ENCODE data around the gene IFT27.
"Not testable (repeated sequence)": the region's sequence is repeated elsewhere in the genome, so short reads cannot be mapped to it uniquely, and the experiment has no call there.

The IFT27 gene

DNA sequence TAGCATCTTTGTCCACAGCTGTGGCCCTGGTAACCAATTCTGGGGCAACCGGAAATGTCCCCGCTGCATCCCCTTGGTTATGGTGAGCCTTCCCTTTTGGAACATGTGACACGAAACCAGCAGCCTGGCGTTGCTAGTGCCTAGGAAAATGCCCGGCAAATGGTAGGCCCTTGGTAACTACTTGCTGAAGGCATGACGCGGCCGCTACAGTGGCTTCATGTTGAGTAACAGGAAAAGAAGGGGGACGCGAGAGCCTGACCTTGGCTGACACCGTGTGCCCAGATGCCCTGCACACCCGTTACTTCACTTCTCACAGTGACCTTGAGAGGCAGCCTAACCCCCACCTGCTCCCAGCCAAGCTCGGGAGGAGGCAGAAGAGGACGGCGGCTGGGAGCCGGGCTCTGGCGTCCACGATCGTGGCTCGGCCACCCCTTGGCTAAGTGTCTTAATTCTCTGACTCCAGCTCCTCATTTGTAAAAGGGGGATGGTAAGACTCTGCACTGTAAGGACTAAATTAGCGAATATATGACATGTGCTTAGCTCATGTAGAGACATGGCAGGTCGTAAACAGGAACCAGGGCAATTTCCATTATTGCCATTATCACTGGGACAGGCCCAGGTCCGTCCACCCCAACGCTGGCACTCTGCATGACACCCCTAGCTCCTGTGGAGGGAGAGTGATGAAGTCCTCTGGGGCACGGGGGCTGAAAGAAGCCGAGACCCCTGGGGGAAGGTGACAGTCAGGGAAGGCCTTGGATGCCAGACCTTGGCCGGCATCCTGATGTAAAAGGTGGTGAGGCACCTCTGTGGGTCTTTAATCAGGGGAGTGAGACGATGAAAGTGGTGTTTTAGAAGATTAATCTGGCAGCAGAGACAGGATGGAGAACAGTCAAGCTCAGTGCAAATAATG lies 18.9 kb downstream of the IFT27 start:
- no peak overlapping the region for H3K4me3 ChIP-seq (ENCODE audit: low read length)
- no peak for DNase-seq (ENCODE audit: low read depth)
- TF ChIP-seq, protein P1, sequence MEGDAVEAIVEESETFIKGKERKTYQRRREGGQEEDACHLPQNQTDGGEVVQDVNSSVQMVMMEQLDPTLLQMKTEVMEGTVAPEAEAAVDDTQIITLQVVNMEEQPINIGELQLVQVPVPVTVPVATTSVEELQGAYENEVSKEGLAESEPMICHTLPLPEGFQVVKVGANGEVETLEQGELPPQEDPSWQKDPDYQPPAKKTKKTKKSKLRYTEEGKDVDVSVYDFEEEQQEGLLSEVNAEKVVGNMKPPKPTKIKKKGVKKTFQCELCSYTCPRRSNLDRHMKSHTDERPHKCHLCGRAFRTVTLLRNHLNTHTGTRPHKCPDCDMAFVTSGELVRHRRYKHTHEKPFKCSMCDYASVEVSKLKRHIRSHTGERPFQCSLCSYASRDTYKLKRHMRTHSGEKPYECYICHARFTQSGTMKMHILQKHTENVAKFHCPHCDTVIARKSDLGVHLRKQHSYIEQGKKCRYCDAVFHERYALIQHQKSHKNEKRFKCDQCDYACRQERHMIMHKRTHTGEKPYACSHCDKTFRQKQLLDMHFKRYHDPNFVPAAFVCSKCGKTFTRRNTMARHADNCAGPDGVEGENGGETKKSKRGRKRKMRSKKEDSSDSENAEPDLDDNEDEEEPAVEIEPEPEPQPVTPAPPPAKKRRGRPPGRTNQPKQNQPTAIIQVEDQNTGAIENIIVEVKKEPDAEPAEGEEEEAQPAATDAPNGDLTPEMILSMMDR (IDR thresholded peaks at IDR 0.05; ENCODE audit: insufficient read depth, low read depth, low read length, missing control alignments): no peak

DNA sequence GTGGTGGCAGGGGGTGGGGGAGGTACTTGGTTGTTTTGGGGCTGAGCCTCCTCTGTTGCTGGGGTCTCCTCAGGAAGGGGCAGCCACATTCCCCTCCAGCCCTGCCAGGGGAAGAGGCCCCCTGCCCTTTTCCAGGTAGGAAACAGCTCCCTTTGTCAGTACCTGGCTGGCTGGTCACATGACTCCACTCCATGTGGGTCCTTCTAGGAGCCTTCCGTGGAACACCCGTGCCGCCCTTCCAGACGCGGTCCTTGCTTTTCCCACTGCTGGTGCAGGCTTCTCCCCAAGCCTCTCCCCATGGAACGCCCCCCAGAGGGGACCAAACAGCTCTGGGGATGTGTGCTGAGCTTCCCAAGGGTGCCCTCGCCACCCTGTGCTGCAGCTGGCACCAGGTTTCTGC lies 19.9 kb downstream of the IFT27 start:
- TF ChIP-seq, protein P1 (IDR thresholded peaks at IDR 0.05; ENCODE audit: insufficient read depth, low read depth, low read length, missing control alignments): no peak
- DNase-seq (ENCODE audit: low read depth): no peak

DNA sequence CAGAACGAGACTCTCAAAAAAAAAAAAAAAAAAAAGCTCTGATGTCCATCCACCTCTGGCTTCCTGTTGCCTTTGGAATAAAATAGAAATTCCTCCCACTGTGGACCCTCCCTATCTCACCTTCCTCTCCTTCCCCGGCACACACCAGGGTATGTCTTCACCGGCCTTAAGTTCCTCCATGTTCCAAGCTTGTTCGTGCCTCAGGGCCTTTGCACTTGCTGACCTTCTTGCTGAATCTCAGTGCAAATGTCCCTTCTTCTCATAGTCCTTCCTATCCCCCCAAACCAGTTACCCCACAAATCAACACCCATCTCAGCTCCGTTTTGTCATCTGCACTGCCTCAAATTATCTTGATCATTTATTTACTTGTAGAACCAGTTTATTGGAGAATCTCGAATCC lies 20.6 kb downstream of the IFT27 start:
- H3K4me3 ChIP-seq (ENCODE audit: low read length): no peak overlapping the region
- DNase-seq (ENCODE audit: low read depth): no peak
- TF ChIP-seq, protein P1 (IDR thresholded peaks at IDR 0.05; ENCODE audit: insufficient read depth, low read depth, low read length, missing control alignments): no peak

More for the DNA sequence above, 19.9 kb downstream of the IFT27 start:
- no peak overlapping the region for H3K4me3 ChIP-seq (ENCODE audit: low read length)

DNA sequence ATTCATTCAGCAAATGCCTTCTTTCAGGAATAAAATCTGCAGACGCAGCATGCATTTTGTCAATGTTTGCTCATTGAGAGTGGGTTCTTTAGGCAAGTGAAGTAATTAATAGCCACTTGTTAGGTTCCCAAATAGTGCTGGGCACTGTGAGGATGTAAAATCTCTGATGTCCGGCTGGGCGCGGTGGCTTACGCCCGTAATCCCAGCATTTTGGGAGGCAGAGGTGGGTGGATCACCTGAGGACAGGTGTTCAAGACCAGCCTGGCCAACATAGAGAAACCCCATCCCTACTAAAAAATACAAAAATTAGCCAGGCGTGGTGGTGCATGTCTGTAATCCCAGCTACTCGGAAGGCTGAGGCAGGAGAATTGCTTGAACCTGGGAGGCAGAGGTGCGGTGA lies 21.0 kb downstream of the IFT27 start:
- DNase-seq (ENCODE audit: low read depth); H3K4me3 ChIP-seq (ENCODE audit: low read length): not testable (repeated sequence)

DNA sequence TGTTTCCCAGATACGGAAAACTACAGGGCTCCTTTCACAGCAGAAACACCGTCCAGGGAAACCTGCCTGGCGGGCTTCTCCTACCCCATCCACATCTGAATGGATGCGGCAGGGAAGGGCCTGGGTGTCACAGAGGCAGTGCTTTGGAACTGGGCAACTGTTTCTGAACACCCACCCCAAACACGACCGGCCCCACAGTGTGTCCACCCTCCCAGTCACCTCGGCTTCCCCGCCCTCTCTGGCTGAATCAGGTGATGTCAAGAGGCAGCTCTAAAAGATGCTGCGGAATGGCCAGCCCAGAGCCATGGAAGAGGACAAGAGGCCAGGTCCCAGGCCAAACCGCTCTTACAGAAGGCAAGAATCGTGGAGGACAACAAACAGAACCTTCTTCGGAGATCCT lies 22.0 kb downstream of the IFT27 start:
- DNase-seq (ENCODE audit: low read depth): no peak
- no peak overlapping the region for H3K4me3 ChIP-seq (ENCODE audit: low read length)

DNA sequence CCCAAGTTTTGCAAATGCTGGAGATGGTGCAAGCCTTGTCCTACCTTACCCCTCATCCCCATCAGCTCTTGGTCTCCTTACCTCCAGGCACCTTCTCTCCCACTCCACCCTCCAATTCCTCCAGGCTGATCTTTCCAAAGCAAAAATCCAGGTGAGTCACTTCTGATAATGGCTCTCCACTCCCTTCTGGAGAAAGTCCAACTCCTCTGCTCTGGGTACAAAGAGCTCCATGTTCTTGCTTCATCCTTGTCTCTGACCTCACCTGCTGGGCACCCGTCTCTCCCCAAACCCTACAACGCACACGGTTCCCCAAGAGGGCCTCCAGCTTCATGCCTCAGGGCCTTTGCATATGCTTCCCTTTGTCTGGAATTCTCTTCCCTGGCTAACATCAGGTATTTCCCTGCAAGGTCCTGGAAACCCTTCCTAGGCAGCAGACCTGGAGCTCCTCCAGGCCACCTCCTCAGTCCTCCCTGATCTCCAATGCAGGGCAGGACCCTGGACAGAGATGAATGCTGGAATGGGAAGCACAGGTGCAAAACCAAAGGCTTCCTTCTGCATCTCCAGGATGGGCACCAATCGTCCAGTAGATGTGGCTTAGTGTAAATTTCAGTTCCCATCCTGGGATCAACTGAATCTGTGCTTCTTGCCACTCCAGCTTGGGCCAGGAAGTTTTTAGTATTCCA lies 22.7 kb downstream of the IFT27 start:
- TF ChIP-seq, protein P1 (IDR thresholded peaks at IDR 0.05; ENCODE audit: insufficient read depth, low read depth, low read length, missing control alignments): no peak
- no peak overlapping the region for H3K4me3 ChIP-seq (ENCODE audit: low read length)
- peak; percentile 74 for DNase-seq (ENCODE audit: low read depth)

More for the DNA sequence above, 22.0 kb downstream of the IFT27 start:
- TF ChIP-seq, protein P1 (IDR thresholded peaks at IDR 0.05; ENCODE audit: insufficient read depth, low read depth, low read length, missing control alignments): no peak

DNA sequence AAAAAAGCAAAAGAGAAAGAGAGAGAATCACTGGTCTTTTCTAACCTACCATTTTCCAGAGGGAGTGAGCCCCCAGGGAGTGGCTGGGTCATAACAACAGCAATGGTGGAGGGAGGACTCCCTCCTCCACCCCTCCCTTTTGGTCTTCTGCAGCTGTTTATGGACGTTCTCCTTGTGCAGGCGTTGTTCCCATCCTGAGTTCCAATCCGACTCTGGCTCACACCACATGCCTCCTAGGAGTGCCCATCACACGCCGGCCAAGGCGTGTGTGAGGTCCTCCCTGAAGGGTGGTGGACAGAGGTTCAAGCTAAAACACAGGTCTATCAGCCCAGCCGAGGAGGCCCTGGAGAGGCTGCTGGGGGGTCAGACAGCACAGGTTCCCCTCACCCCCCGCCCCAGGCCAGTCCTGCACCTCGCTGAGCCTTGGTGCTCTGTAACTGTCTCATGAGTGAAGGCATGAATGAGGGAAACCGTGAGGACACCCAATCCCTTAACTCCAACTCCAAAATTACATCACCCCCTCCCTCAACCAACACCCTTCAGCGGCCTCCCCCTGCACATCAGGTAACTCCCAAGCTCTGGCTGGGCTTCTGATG lies 29.4 kb downstream of the IFT27 start:
- TF ChIP-seq, protein P1 (IDR thresholded peaks at IDR 0.05; ENCODE audit: insufficient read depth, low read depth, low read length, missing control alignments): no peak
- no peak overlapping the region for H3K4me3 ChIP-seq (ENCODE audit: low read length)
- DNase-seq (ENCODE audit: low read depth): no peak

Data from epithelial cell of esophagus (primary cell).